HCT116 (cell line): ENCODE results near the gene SLC45A2.

Experiments
- ATF3 ChIP-seq: IDR thresholded peaks from 2 replicates; pipeline ENCODE4 v1.6.1; 2012
- CEBPB ChIP-seq: IDR thresholded peaks from 2 replicates; pipeline ENCODE4 v1.6.1; 2012; ENCODE audit warnings: low read depth
- CTCF ChIP-seq, 3 experiments: fragments of 200-600 bp in 1 of 3; sonication (generic) in 1 of 3; IDR thresholded peaks in 2 of 3; conservative IDR thresholded peaks in 1 of 3; 2 replicates each; pipeline ENCODE4 v1.5.1; 2012 to 2017; ENCODE audit warnings: low read depth in 2 of 3, low read length in 2 of 3, antibody characterized with exemption in 1 of 3, borderline replicate concordance in 1 of 3, control low read depth in 1 of 3, mild to moderate bottlenecking in 1 of 3, mixed read lengths in 1 of 3, mixed run types in 1 of 3, moderate library complexity in 1 of 3; ENCODE audit not compliant: insufficient read depth in 1 of 3
- EZH2 ChIP-seq: fragments of 200-600 bp; sonication (generic); IDR thresholded peaks from 2 replicates; pipeline ENCODE4 v1.6.1; 2017; ENCODE audit warnings: antibody characterized with exemption, mixed run types
- EZH2phosphoT487 ChIP-seq: fragments of 200-600 bp; IDR thresholded peaks from 2 replicates; pipeline ENCODE4 v1.6.1; 2018; ENCODE audit warnings: antibody characterized with exemption, borderline replicate concordance
- JUND ChIP-seq: IDR thresholded peaks from 2 replicates; pipeline ENCODE4 v1.6.1; 2012
- MAX ChIP-seq: IDR thresholded peaks from 2 replicates; pipeline ENCODE4 v1.6.1; 2012
- POLR2A ChIP-seq: IDR thresholded peaks from 2 replicates; pipeline ENCODE4 v1.7.0; 2011; ENCODE audit warnings: borderline replicate concordance; ENCODE audit not compliant: insufficient read depth, insufficient read length; ENCODE audit errors: extremely low read depth
- POLR2AphosphoS5 ChIP-seq: IDR thresholded peaks from 2 replicates; pipeline ENCODE4 v1.6.1; 2011; ENCODE audit warnings: mild to moderate bottlenecking, low read depth, low read length, moderate library complexity
- RAD21 ChIP-seq: IDR thresholded peaks from 2 replicates; pipeline ENCODE4 v1.6.1; 2012; ENCODE audit warnings: low read depth, mild to moderate bottlenecking
- REST ChIP-seq: IDR thresholded peaks from 2 replicates; pipeline ENCODE4 v1.6.1; 2012; ENCODE audit warnings: low read depth
- SIN3A ChIP-seq: IDR thresholded peaks from 2 replicates; pipeline ENCODE4 v1.6.1; 2012; ENCODE audit warnings: low read depth
- SRF ChIP-seq: IDR thresholded peaks from 2 replicates; pipeline ENCODE4 v1.6.1; 2012; ENCODE audit warnings: low read depth
- ZFX ChIP-seq: fragments of 450-650 bp; IDR thresholded peaks from 2 replicates; pipeline ENCODE4 v1.6.1; 2017

- TF ChIP-seq EZH2 (no peak), CEBPB (no peak), CTCF (IDR thresholded peaks at IDR 0.05 in 2 of 3, conservative IDR thresholded peaks at IDR 0.05 in 1 of 3; ENCODE audit: borderline replicate concordance in 1 of 3, insufficient read depth in 1 of 3, low read depth in 2 of 3, low read length in 2 of 3) (no peak), POLR2A (no peak), ZFX (no peak), POLR2AphosphoS5 (no peak), REST (no peak), MAX (no peak), ATF3 (no peak), EZH2phosphoT487 (no peak), RAD21 (no peak), SRF (no peak), JUND (no peak), SIN3A (no peak)
Measured at GRCh38 chr5:34002629-34003328, 18.3 kb upstream of the SLC45A2 start.
